Measurements from ENCODE around the gene SCGB3A1.

DNA sequence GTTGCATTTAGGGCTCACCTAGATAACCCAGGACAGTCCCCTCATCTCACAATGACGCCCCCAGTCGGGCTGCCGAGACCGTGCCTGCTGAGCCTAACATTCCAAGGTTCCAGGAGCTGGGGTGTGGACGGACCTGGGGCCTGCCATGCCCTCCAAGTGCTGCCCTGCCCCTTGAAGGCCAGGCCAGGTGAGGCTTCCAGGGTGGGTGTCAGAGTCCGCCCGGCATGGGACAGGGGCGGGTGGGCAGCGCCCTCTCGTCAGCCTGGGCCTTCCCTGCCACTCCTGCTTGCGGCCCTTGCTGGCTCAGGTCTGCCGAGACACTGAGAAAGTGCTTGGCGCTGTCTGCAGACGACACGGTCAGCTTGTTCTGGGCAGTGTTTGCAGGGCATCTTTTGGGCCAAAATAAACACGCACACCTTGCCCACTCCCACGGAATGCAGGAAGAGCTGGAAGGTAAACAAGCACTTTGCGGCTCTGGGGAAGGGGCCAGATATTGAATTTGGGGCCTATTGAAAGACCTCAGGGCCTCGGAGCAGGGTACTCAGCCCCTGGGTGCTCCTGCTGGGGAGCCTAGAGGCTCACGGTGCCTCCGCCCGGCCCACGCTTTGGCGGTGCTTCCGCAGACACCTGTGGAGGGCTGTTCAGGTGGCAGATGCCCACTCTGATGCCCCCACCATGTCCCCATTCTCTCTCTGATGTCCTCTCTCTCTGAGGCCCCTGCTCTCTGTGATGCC lies 4.2 kb upstream of the SCGB3A1 start:
- TF ChIP-seq, protein P1, sequence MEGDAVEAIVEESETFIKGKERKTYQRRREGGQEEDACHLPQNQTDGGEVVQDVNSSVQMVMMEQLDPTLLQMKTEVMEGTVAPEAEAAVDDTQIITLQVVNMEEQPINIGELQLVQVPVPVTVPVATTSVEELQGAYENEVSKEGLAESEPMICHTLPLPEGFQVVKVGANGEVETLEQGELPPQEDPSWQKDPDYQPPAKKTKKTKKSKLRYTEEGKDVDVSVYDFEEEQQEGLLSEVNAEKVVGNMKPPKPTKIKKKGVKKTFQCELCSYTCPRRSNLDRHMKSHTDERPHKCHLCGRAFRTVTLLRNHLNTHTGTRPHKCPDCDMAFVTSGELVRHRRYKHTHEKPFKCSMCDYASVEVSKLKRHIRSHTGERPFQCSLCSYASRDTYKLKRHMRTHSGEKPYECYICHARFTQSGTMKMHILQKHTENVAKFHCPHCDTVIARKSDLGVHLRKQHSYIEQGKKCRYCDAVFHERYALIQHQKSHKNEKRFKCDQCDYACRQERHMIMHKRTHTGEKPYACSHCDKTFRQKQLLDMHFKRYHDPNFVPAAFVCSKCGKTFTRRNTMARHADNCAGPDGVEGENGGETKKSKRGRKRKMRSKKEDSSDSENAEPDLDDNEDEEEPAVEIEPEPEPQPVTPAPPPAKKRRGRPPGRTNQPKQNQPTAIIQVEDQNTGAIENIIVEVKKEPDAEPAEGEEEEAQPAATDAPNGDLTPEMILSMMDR (IDR thresholded peaks at IDR 0.05; ENCODE audit: low read depth, low read length), result no peak
- no peak for TF ChIP-seq EZH2phosphoT487 (IDR thresholded peaks at IDR 0.05; ENCODE audit: low read depth)

Data from OCI-LY3 (cell line).